ENCODE measurements around the gene TULP3.

- no peak for TF ChIP-seq EZH2phosphoT487 (IDR thresholded peaks at IDR 0.05; ENCODE audit: low read depth, severe bottlenecking, unreplicated experiment)
- TF ChIP-seq EZH2 (IDR thresholded peaks at IDR 0.05; ENCODE audit: borderline replicate concordance) = no peak
Measured at GRCh38 chr12:2855546-2855945, 35.1 kb upstream of the TULP3 start.

Data from hepatocyte (in vitro differentiated cells).